ENCODE results near the gene DTX1.
A peak's percentile ranks its signal among the peaks of the same experiment; 100 is the strongest.
"Not testable (repeated sequence)": the region's sequence is repeated elsewhere in the genome, so short reads cannot be mapped to it uniquely, and the experiment has no call there.

Gene DTX1

GRCh38 chr12:113136128-113136989, 79.8 kb downstream of the DTX1 start:
- peak; percentile 55 to 60 for DNase-seq (ENCODE audit: low read depth in 2 of 2)

- DNase-seq (ENCODE audit: low read depth in 2 of 2): no peak
Measured at GRCh38 chr12:113136990-113137511, 80.5 kb downstream of the DTX1 start.

DNA sequence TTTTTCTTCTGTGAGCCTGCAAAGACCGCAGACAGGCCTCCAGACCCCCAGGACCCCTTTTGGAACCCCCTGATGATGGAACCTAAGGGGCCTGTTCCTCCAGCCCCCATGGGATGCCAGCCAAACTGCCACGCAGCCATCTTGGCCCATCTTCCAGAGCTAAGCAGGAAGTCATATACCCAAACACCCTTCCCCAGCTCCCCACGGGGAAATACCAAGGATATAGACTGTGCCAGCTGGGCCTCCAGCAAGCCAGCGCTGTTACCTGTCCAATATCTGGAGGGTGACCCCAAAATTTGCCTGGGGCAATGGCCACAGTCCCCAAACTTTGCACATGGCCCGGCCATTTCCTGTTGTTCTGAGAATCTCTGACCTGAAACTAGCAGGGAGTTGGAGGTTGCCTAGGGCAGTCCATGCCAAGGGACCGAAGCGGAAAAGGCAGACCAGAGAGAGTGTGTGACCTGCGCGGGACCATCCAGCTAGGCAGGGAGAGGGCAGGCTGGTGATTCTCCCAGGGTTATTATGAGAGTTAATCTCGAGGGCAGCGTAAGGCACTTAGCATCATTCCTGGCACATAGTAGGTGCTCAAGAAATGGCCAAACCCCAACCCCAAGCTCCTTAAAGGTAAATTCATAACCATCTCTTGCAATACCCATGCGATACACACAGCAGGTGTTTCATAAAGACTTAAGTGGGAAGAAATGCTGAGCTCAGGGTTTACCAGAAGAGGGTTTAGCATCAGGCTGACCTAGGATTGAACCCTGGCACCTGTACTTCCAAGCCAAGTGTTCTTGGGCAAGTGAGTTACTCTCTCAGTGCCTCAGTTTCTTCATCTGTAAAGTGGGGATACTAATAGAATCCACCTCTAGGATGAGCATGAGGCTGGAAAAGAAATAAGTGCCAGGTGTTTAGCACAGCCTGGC, 81.6 kb downstream of the DTX1 start:
- DNase-seq (ENCODE audit: low read depth in 2 of 2): no peak

GRCh38 chr12:113138826-113139225, 82.3 kb downstream of the DTX1 start:
- no peak for DNase-seq (ENCODE audit: low read depth in 2 of 2)

- no peak for DNase-seq (ENCODE audit: low read depth in 2 of 2)
Measured at GRCh38 chr12:113140706-113141105, 84.2 kb downstream of the DTX1 start.

DNA sequence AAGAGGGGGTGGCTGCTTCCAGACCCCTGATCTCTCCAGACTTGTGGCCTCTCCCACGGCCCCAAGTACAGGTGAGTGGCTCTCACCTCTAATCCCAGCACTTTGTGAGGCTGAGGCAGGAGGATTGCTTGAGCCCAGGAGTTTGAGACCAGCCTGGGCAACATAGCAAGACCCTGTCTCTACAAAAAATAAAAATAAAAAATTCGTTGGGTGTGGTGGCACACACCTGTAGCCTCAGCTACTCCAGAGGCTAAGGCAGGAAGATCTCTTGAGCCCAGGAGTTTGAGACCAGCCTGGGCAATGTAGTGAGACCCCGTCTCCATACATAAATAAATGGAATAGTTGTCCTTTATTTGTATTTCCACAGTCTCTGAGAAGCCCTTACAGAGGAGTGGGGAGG, 85.2 kb downstream of the DTX1 start:
- not testable (repeated sequence) for DNase-seq (ENCODE audit: low read depth in 2 of 2)

DNA sequence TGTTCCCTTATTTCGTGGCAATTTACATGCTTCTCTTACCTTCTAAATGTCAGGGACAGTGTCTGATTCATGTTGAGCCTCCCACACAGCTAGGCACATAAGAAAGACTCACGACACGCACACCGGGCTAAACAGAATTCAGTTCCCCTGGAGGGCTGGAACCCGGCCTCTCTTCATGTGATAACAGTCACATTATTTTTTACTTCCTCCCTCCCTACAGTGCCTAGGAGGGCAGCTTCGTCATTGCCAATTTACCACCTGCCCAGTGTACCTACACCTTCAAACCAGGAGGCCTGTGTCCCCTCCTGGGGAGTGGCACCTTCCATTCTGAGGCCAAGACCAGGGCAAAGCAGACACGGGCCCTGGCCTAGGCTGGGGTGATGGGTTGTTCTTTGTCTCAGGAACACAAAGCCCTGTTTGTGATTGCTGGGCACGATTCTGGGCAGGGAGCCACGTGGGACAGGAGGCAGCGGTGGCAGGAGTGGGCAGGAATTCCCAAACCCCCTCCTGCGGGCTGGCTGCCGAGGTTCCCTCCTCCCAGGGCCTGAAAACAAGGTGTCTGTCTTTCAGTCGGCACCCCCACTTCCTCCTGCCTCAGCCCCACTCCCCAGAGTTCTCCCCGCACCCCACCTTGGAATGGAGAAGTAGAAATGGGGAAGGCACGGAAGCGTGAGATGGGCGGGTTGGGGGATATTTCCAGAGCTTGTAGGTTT, 85.8 kb downstream of the DTX1 start:
- no peak for DNase-seq (ENCODE audit: low read depth in 2 of 2)

DNA sequence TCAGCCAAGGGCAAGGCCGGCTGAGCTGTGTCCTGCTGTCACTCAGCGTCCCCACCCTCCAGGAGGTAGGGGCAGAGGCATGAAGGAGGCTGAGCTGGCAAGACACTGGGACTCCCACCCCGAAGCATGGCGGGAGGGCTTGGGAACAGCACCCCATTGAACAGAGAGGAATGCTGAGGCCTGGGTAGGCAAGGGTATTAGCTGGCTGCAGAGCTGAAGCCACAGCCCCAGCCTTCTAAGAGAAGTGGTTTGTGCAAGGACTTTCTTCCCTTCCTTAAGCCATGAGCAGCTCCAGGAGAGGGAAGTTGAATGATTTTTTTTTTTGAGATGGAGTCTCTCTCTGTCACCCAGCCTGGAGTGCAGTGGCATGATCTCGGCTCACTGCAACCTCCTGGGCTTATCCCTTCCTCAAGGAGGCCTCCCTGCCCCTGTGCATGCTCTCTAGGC, 86.4 kb downstream of the DTX1 start:
- no peak for DNase-seq (ENCODE audit: low read depth in 2 of 2)

DNA sequence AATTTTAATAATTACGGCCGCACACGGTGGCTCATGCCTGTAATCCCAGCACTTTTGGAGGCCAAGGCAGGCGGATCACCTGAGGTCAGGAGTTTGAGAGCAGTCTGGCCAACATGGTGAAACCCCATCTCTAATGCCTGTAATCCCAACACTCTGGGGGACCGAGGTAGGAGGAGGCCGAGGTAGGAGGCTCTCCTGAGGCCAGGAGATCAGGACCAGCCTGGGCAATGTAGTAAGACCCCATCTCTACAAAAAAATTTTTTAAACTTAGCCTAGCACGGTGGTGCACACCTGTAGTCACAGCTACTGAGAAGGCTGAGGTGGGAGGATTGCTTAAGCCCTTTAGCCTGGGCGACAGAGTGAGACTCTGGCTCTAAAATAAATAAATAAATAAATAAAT, 87.4 kb downstream of the DTX1 start:
- DNase-seq (ENCODE audit: low read depth in 2 of 2): no peak

DNA sequence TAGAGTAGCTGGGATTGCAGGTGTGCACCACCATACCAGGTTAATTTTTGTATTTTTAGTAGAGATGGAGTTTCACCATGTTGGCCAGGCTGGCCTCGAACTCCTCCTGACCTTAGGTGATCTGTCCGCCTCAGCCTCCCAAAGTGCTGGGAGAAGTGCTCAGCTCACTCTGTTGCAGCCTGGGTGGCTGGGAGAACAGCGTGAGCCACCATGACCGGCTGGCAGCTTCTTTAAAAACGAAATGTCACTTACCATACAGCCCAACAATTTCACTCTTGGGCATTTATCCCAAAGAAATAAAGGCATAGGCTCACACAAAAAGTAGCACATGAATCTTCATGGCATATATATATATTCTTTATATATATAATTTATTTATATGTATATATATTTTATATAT, 88.3 kb downstream of the DTX1 start:
- no peak for DNase-seq (ENCODE audit: low read depth in 2 of 2)

- no peak for DNase-seq (ENCODE audit: low read depth in 2 of 2)
Measured at GRCh38 chr12:113145720-113146551, 89.4 kb downstream of the DTX1 start.

- DNase-seq (ENCODE audit: low read depth in 2 of 2): no peak
Measured at GRCh38 chr12:113146999-113147398, 90.5 kb downstream of the DTX1 start.

All from stimulated activated CD8-positive, alpha-beta memory T cell treated with anti-CD3 and anti-CD28 coated beads, Interleukin-2, amount 100 ng/mL, for 48 hours (primary cell).